DOHH2 (cell line): Measurements from ENCODE around the gene RIN3.

ENCODE experiments used
- CTCF ChIP-seq: fragments of 200-600 bp; sonication (generic); IDR thresholded peaks from one replicate; pipeline ENCODE4 v1.5.1; 2014; ENCODE audit warnings: antibody characterized with exemption, mild to moderate bottlenecking, low read depth, low read length; ENCODE audit not compliant: poor library complexity, severe bottlenecking
- EZH2phosphoT487 ChIP-seq: fragments of 200-600 bp; sonication (generic); IDR thresholded peaks from 2 replicates; pipeline ENCODE4 v1.6.1; 2017; ENCODE audit warnings: borderline replicate concordance, mild to moderate bottlenecking, antibody characterized with exemption, low read length, moderate library complexity, mixed read lengths

GRCh38 chr14:92724516-92725340 is 211.1 kb downstream of the RIN3 start:
- TF ChIP-seq CTCF (no peak), EZH2phosphoT487 (no peak)
